ENCODE data around the gene SIGLEC10.

The SIGLEC10 gene

DNA sequence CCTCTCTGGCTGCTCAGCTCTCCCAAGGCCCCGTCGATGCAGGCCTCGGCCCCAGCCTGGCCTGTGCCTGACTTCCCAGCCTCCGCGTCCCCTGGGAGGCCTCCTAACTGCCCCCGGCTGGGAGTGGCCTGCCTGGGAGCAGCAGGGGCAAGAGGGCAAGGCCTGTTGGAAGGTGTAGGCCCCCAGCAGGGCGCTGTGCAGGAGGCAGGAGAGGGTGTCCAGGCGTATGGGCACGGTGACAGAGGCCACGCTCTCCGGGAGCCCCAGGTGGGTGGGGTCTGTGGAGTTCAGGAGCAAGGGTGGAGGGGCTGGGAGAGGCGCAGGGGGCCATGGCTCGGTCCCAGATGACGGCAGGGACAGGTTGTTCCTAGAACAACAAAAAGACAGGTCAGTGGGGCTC is 28.3 kb downstream of the SIGLEC10 start:
- ChIA-PET POLR2A (no interaction called here), CTCF (no interaction called here)
- TF ChIP-seq CTCF (IDR thresholded peaks at IDR 0.05; ENCODE audit: insufficient read depth, low read length, missing control alignments) = no peak
- DNase-seq (ENCODE audit: low read depth, low spot score) = no peak
- no peak overlapping the region for H3K4me3 ChIP-seq (ENCODE audit: low read depth, low read length)

DNA sequence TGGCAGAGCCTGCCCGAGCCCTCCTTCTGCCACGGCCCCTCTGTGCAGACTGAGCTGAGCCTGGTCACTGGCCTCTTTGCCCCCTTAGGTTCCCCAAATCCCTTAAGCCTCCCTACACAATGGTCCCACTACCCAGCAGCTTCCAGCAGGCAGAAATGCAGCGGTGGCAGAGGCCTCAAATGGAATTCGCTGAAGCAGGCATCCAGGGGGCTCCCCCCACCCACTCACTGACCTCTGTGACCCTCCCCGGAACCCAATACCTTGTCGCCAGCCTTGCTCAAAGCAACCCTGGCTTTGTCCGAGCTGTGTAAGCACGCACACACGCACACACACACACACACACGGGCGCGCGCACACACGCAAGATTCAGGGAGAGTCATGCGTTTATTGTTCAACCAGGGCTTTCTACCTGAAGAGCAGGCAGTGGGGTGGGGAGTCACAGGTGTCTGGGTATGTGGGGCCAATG is 29.5 kb downstream of the SIGLEC10 start, which contains the start of gene LIM2:
Gene LIM2, minus strand, starts transcription at position 51 of the 466 bp plus-strand sequence. CDS start 531 bp downstream, outside the sequence.
- CTCF ChIA-PET = no interaction called here
- H3K4me3 ChIP-seq (ENCODE audit: low read depth, low read length) = no peak within 1 kb of the TSS
- TF ChIP-seq CTCF (IDR thresholded peaks at IDR 0.05; ENCODE audit: insufficient read depth, low read length, missing control alignments) = no peak
- POLR2A ChIA-PET = interaction anchor here (1.1 kb wide), 1 partner anchor 20 kb away, joined by 4 read pairs; no protein-coding TSS in a partner anchor
- no peak for DNase-seq (ENCODE audit: low read depth, low spot score)

GRCh38 chr19:51386882-51387520 is 30.4 kb downstream of the SIGLEC10 start:
- H3K4me3 ChIP-seq (ENCODE audit: low read depth, low read length) = no peak overlapping the region
- no peak for TF ChIP-seq CTCF (IDR thresholded peaks at IDR 0.05; ENCODE audit: insufficient read depth, low read length, missing control alignments)
- DNase-seq (ENCODE audit: low read depth, low spot score) = no peak
- ChIA-PET POLR2A (interaction anchor here (1.1 kb wide), 1 partner anchor 19 kb away, joined by 4 read pairs; no protein-coding TSS in a partner anchor), CTCF (no interaction called here)

DNA sequence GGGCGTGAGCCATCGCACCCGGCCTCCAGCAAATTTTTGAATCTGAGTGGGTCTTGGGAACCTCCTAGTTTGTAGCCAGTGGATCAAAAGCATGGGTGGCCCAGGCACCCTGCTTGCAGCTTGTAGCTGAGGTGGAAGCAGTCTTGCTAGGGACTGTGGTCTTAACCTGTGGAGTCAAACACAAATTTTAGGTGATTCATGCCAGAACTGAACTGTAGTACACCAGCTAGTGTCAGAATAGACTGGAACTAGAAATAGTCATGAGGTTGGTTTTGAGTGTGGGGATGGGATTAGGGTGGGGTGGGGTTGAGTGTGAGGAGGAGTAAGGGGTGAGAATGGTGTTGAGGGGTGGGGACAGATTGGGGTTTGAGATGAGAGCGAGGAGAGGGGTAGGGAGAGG is 35.4 kb downstream of the SIGLEC10 start:
- CTCF ChIA-PET = no interaction called here
- POLR2A ChIA-PET = no interaction called here
- H3K4me3 ChIP-seq (ENCODE audit: low read depth, low read length) = no peak overlapping the region
- no peak for TF ChIP-seq CTCF (IDR thresholded peaks at IDR 0.05; ENCODE audit: insufficient read depth, low read length, missing control alignments)
- no peak for DNase-seq (ENCODE audit: low read depth, low spot score)

- no peak for TF ChIP-seq CTCF (IDR thresholded peaks at IDR 0.05; ENCODE audit: insufficient read depth, low read length, missing control alignments)
- DNase-seq (ENCODE audit: low read depth, low spot score) = no peak
- ChIA-PET CTCF (no interaction called here), POLR2A (no interaction called here)
- H3K4me3 ChIP-seq (ENCODE audit: low read depth, low read length) = no peak overlapping the region
These were observed 37.1 kb downstream of the SIGLEC10 start for GRCh38 chr19:51380379-51380778.

DNA sequence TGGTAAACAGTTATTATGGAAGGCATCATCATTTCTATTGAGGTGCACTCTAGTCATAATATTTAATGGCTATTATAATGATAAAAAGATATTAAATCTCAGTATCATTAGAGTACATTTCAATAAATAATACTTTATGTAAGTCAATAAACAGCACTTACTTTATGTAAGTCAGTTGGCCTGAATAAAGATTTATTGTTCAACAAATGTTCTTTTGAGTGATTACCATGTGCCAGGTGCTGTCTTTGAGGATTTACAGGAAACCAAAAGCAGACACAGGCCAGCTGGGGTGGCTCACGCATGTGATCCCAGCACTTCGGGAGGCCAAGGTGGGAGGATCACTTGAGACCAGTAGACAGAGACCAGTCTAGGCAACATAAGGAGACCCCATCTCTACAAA is 40.0 kb downstream of the SIGLEC10 start:
- no peak for DNase-seq (ENCODE audit: low read depth, low spot score)
- TF ChIP-seq CTCF (IDR thresholded peaks at IDR 0.05; ENCODE audit: insufficient read depth, low read length, missing control alignments) = no peak
- ChIA-PET CTCF (interaction anchor here (1.4 kb wide), 1 partner anchor 39 kb away, joined by 3 read pairs; no protein-coding TSS in a partner anchor), POLR2A (no interaction called here)
- H3K4me3 ChIP-seq (ENCODE audit: low read depth, low read length) = no peak overlapping the region

All from AG04449 (cell line).